Lower leg skin (tissue), 3 donors: ENCODE results near the gene DISC1.

Experiments used
- POLR2A ChIP-seq, 2 donors: fragments of 450-650 bp; IDR thresholded peaks; one replicate each; pipeline ENCODE4 v1.6.1; 2016 to 2017; ENCODE audit warnings: antibody characterized with exemption in 2 of 2, mild to moderate bottlenecking in 1 of 2, moderate library complexity in 1 of 2
- TF ChIP-seq, protein P1 (sequence below), 3 donors: fragments of 450-650 bp; IDR thresholded peaks; one replicate each; pipeline ENCODE4 v1.5.1; 2016; ENCODE audit warnings: antibody characterized with exemption in 3 of 3, mild to moderate bottlenecking in 3 of 3, moderate library complexity in 2 of 3

DNA sequence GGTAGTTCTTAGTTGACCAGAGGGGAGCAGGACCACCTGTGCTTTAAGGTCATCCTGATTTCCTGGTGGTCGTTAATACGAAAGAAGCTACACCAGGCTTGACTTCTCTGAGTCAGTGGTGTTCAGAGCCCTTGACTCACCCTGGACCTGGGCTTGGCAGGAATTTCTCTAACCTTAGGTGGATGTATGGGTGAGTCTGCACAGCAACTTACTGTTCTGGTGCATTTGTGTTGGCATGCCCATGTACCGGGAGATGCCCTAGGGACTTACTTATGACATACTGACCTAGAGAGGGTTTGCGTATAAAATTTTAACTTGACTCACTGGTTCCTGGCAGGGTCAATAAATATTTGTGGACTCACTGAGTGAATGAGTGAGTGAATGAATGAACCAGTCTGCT, 304.6 kb downstream of the DISC1 start:
- no peak for TF ChIP-seq POLR2A (IDR thresholded peaks at IDR 0.05)
- TF ChIP-seq, protein P1, sequence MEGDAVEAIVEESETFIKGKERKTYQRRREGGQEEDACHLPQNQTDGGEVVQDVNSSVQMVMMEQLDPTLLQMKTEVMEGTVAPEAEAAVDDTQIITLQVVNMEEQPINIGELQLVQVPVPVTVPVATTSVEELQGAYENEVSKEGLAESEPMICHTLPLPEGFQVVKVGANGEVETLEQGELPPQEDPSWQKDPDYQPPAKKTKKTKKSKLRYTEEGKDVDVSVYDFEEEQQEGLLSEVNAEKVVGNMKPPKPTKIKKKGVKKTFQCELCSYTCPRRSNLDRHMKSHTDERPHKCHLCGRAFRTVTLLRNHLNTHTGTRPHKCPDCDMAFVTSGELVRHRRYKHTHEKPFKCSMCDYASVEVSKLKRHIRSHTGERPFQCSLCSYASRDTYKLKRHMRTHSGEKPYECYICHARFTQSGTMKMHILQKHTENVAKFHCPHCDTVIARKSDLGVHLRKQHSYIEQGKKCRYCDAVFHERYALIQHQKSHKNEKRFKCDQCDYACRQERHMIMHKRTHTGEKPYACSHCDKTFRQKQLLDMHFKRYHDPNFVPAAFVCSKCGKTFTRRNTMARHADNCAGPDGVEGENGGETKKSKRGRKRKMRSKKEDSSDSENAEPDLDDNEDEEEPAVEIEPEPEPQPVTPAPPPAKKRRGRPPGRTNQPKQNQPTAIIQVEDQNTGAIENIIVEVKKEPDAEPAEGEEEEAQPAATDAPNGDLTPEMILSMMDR (IDR thresholded peaks at IDR 0.05), result no peak
